Measurements from ENCODE around the gene PRR3. TPM values are rescaled to one million over a fixed set of nuclear protein-coding genes. Genes with fewer than 3 reads are reported as not detected.

The PRR3 gene
- total RNA-seq, 4 donors from 2014 or later, result 3.8 to 10.6 (median 4.5) TPM

DNA sequence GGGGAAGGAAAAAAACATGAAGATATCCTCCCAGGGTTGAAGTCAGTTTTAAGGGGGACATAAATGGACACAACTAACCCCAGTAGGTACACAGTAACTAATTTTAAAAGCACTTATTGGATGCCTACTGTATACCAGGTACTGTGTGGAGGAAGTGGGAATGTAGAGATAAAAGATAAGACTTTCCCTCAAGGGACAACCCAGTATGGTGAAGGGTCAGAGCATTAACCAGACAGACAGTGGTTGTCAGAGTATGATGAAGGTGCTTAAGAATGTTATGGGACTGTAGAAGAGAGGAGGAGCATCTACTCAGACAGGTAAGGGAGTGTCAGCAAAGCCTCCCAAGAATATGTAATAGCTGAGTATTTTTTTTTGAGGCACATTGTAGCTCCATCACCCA lies 15.1 kb downstream of the PRR3 start:
- Histone ChIP-seq H3K4me1 (peaks cover 25 to 53% (median 40%) of the 10 kb centered on the region in 4 donors), H3K36me3 (peaks cover 0 to 16% (median 10%) of the 10 kb centered on the region in 4 donors), H3K27ac (replicated peaks in 1 of 4) (peak overlapping the region; percentile 88 to 92 (median 92)), H3K9me3 (no peaks in the 10 kb centered on the region), H3K4me3 (peak overlapping the region; percentile 76 to 85 (median 77)), H3K27me3 (no peaks in the 10 kb centered on the region)
- intact Hi-C loops (cut with DNase I), result no loop called here
- no peak for DNase-seq (ENCODE audit: extremely low spot score)
- no peak for TF ChIP-seq CTCF (IDR thresholded peaks at IDR 0.05)
- TF ChIP-seq POLR2A (IDR thresholded peaks at IDR 0.05; ENCODE audit: low read depth), result no peak
- TF ChIP-seq EP300 (IDR thresholded peaks at IDR 0.05), result no peak
- TF ChIP-seq POLR2AphosphoS5 (IDR thresholded peaks at IDR 0.05), result no peak

- Histone ChIP-seq H3K27ac (replicated peaks in 1 of 4) (no peak overlapping the region), H3K4me1 (peaks cover 25 to 53% (median 40%) of the 10 kb centered on the region in 4 donors), H3K4me3 (no peak overlapping the region), H3K27me3 (no peaks in the 10 kb centered on the region), H3K36me3 (peaks cover 9 to 26% (median 20%) of the 10 kb centered on the region in 4 donors), H3K9me3 (no peaks in the 10 kb centered on the region)
- DNase-seq (ENCODE audit: extremely low spot score), result no peak
- 59% methylated on average over 4 of the region's 4 CpGs for WGBS
- intact Hi-C loops (cut with DNase I), result no loop called here
- TF ChIP-seq POLR2AphosphoS5 (IDR thresholded peaks at IDR 0.05) (no peak), CTCF (IDR thresholded peaks at IDR 0.05) (no peak), EP300 (IDR thresholded peaks at IDR 0.05) (no peak), POLR2A (IDR thresholded peaks at IDR 0.05; ENCODE audit: low read depth) (no peak)
These were observed 16.0 kb downstream of the PRR3 start for GRCh38 chr6:30573113-30573512.

DNA sequence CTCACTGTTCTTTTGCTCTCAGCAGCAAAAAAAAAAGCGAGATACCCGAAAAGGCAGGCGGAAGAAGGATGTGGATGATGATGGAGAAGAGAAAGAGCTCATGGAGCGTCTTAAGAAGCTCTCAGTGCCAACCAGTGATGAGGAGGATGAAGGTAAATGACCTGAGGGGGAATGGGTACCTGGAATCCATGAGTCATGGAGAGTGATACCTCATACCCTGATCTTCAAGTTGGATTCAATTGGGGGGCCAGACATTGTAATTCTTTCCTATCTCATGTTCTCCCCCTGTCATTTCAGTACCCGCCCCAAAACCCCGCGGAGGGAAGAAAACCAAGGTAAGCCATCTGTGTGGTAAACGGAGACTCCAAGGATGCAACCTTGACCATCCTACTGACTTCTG lies 21.0 kb downstream of the PRR3 start:
- H3K27ac ChIP-seq (replicated peaks in 1 of 4), result no peak overlapping the region
- intact Hi-C loops (cut with DNase I), result no loop called here
- WGBS, result 94% methylated on average over 8 of the region's 8 CpGs
- no peak for DNase-seq (ENCODE audit: extremely low spot score)
- H3K9me3 ChIP-seq, result no peaks in the 10 kb centered on the region
- H3K4me1 ChIP-seq, result peaks cover 5 to 20% (median 16%) of the 10 kb centered on the region in 4 donors
- TF ChIP-seq EP300 (IDR thresholded peaks at IDR 0.05) (no peak), POLR2AphosphoS5 (IDR thresholded peaks at IDR 0.05) (no peak), CTCF (IDR thresholded peaks at IDR 0.05) (no peak), POLR2A (IDR thresholded peaks at IDR 0.05; ENCODE audit: low read depth) (no peak)
- H3K4me3 ChIP-seq, result no peak overlapping the region
- no peaks in the 10 kb centered on the region for H3K27me3 ChIP-seq
- H3K36me3 ChIP-seq, result peaks cover 57 to 75% (median 69%) of the 10 kb centered on the region in 4 donors

DNA sequence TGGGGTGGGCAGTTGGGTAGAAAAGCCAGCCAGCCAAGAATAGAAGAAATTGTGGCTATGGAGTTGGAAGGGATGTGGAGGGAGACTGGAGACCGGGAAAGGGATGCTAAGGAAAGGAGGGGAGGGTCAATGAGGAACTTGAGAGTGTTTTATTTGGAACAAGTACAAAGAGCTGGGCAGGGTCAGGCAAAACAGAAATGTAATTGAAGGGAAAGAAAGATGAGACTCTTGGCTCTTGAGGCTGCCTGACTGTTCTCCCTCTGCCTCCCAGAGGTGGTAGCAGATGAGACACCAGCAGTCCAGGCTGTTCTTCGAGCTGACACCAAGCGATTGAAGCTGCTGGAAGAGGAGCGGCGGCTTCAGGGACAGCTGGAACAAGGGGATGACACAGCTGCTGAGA lies 26.8 kb downstream of the PRR3 start:
- H3K9me3 ChIP-seq, result no peaks in the 10 kb centered on the region
- H3K36me3 ChIP-seq, result peaks cover 95 to 100% (median 99%) of the 10 kb centered on the region in 4 donors
- no peak for DNase-seq (ENCODE audit: extremely low spot score)
- H3K4me3 ChIP-seq, result no peak overlapping the region
- intact Hi-C loops (cut with DNase I), result no loop called here
- H3K27me3 ChIP-seq, result no peaks in the 10 kb centered on the region
- H3K27ac ChIP-seq (replicated peaks in 1 of 4), result no peak overlapping the region
- H3K4me1 ChIP-seq, result no peaks in the 10 kb centered on the region
- 88% methylated on average over 5 of the region's 5 CpGs for WGBS
- no peak for TF ChIP-seq EP300 (IDR thresholded peaks at IDR 0.05)

DNA sequence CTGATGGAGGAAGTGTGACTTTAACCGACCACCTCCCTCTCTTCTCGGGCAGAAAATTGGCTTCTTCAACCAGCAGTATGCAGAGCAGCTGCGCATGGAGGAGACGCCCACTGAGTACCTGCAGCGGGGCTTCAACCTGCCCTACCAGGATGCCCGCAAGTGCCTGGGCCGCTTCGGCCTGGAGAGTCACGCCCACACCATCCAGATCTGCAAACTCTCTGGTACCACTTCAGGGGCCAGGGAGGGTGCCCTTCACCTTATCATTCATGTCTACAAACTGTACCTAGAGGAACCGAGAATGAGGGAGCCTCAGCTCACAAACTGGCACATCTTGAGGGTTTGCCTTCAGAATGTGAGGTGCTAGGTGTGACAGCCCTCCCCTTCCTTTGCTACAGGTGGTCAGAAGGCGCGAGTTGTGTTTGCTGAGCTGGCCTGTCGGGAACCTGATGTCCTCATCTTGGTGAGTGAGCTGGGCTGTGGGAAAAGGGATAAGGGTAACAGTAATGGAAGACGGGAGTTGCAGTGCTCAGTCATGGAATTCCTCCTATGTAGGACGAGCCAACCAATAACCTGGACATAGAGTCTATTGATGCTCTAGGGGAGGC lies 32.8 kb downstream of the PRR3 start:
- intact Hi-C loops (cut with DNase I), result no loop called here
- H3K27ac ChIP-seq (replicated peaks in 1 of 4), result peak overlapping the region in 1 of 4 donors; percentile 58

More for the DNA sequence above, 32.8 kb downstream of the PRR3 start:
- Histone ChIP-seq H3K4me1 (peaks cover 0 to 12% (median 7%) of the 10 kb centered on the region in 4 donors), H3K36me3 (peaks cover 83 to 98% (median 92%) of the 10 kb centered on the region in 4 donors), H3K4me3 (no peak overlapping the region), H3K27me3 (no peaks in the 10 kb centered on the region), H3K9me3 (no peaks in the 10 kb centered on the region)
- WGBS, result 91% methylated on average over 13 of the region's 15 CpGs
- DNase-seq (ENCODE audit: extremely low spot score), result no peak
- TF ChIP-seq EP300 (IDR thresholded peaks at IDR 0.05), result no peak
- TF ChIP-seq POLR2A (IDR thresholded peaks at IDR 0.05; ENCODE audit: low read depth), result no peak
- TF ChIP-seq CTCF (IDR thresholded peaks at IDR 0.05), result no peak
- TF ChIP-seq POLR2AphosphoS5 (IDR thresholded peaks at IDR 0.05), result no peak

All from esophagus muscularis mucosa (tissue), 4 donors.